22Rv1 (cell line): ENCODE measurements around the gene GRIN3A.

Experiments
- H3K27ac ChIP-seq: fragments of 450-650 bp; 2 replicates; pipeline ENCODE4 v1.5.1; 2017
- ZFX ChIP-seq: fragments of 450-650 bp; IDR thresholded peaks from 2 replicates; pipeline ENCODE4 v1.6.1; 2017; ENCODE audit warnings: antibody characterized with exemption, borderline replicate concordance
- TF ChIP-seq, protein P1 (sequence below): fragments of 450-650 bp; IDR thresholded peaks from 2 replicates; pipeline ENCODE4 v1.5.1; 2017; ENCODE audit warnings: mild to moderate bottlenecking

Gene GRIN3A

DNA sequence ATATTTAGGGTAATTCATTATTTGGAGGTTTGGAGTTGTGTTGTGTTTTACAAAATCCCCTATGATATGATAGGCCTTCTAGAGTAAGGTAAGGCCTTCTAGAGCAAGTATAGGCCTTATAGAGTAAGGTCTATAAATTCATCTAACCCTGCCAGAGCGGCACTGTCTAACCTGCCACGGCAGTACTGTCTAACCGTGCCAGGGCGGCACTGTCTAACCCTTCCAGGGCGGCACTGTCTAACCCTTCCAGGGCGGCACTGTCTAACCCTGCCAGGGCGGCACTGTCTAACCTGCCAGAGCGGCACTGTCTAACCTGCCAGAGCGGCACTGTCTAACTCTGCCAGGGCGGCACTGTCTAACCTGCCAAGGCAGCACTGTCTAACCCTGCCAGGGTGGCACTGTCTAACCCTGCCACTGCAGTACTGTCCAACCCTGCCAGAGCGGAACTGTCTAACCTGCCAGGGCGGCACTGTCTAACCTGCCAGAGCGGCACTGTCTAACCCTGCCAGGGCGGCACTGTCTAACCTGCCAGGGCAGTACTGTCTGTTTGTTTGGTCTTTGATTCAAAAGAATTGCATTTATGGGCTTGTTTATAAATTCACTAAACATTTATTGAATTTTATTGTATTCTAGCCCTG lies 195.2 kb downstream of the GRIN3A start:
- TF ChIP-seq, protein P1, sequence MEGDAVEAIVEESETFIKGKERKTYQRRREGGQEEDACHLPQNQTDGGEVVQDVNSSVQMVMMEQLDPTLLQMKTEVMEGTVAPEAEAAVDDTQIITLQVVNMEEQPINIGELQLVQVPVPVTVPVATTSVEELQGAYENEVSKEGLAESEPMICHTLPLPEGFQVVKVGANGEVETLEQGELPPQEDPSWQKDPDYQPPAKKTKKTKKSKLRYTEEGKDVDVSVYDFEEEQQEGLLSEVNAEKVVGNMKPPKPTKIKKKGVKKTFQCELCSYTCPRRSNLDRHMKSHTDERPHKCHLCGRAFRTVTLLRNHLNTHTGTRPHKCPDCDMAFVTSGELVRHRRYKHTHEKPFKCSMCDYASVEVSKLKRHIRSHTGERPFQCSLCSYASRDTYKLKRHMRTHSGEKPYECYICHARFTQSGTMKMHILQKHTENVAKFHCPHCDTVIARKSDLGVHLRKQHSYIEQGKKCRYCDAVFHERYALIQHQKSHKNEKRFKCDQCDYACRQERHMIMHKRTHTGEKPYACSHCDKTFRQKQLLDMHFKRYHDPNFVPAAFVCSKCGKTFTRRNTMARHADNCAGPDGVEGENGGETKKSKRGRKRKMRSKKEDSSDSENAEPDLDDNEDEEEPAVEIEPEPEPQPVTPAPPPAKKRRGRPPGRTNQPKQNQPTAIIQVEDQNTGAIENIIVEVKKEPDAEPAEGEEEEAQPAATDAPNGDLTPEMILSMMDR: no peak
- H3K27ac ChIP-seq: no peak overlapping the region

DNA sequence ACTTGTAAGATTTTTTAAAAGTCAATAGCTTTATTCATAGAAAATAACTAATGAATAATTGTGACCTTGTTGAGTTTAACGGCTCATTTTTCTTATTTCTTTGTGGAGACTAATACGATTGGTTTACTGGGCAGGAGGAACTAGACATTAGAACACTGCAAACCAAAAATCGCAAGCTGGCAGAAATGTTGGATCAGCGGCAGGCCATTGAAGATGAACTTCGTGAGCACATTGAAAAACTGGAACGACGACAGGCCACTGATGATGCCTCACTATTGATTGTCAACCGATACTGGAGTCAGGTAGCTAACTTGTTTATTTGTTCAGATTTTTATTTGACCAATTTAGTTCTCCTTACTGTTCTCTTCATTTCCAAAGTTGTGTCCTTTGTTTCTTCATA lies 198.4 kb downstream of the GRIN3A start:
- H3K27ac ChIP-seq: no peak overlapping the region
- TF ChIP-seq, protein P1: no peak
- no peak for TF ChIP-seq ZFX

DNA sequence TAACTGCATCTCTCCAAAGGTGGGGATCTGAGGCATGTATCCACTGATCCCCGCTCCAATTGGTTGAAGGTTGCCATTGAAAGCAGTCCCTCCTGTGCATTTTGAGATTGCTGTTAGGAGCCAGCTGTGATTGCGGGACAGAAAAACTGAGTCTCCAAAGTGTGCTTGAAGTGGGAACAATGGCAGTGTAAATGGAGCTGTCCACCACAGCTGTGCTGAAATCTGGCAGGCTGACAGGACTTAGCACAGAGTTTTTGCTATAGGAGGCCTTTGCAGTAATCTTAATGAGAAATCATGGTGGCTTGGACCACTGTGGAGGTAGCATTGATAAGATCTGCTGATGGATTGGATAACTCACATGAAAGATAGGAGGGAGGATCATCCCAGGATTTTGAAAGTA lies 201.5 kb downstream of the GRIN3A start:
- TF ChIP-seq, protein P1: no peak
- no peak for TF ChIP-seq ZFX
- H3K27ac ChIP-seq: no peak overlapping the region

DNA sequence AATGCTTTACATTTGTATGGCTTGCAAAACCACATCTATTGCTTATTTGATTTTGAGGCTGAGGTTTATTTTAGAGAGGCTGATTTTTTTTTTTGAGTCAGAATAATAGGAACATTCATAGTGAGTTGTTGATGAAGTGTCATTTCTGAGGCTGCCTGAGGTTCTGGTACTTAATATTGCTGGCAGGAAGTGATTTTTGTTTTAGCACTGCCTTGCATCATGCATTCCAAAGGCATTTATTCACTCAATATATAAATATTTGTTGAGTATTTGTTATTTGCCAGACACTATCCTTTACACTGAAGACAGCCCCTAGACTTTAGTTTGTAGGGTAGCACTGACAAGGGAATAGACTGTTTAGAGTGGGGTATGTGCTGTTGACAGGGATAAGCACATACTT lies 202.1 kb downstream of the GRIN3A start:
- H3K27ac ChIP-seq: no peak overlapping the region
- TF ChIP-seq, protein P1: no peak
- TF ChIP-seq ZFX: no peak

DNA sequence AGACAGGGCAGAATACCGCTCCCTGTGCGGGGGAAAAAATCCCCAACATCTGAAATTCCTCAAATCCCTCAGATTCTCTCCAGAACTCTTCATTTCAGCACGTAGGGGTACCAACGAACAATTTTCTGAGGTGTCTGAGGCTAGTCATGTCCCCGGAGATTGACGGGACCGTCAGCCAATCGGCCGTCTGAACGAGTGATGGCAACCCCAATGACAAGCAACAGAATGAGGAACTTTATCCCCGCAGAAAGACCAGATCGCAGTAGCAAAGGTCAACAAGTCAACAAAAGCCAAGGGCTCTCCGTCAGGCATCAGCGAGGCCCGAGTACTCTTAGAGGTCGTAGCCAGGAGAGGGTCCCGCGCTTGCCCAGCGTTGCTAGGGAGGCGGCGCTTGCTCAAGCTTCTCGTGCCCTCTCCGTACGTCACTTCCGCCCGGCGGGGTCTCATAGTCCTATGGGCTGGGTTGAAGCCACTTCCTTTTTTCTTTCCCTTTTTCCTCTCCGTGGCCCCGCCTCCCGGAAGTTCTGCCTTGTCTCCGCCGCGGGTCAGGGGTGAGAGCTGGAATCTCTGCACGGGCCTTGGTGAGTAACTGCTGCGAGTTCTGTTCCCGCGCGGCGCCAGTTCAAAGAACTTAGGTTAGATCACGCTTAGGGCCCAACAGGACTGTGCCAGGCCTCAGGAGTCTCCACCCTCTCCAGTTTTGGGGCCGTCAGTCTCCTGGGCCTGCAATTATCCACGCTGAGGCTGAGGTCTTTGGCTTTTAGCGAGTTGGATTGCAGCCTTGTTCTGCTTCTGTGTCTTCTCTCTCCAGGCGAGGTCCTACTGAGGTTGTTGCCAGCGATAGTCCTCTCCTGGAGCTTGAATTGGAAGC lies 204.9 kb downstream of the GRIN3A start, which contains the start of gene RNF20:
TSS of gene RNF20 (plus strand) at position 520 of the 871 bp plus-strand sequence. CDS start 1,571 bp downstream, outside the sequence.
- TF ChIP-seq ZFX: no peak
- peak within 1 kb of the TSS; percentile 90 for H3K27ac ChIP-seq

DNA sequence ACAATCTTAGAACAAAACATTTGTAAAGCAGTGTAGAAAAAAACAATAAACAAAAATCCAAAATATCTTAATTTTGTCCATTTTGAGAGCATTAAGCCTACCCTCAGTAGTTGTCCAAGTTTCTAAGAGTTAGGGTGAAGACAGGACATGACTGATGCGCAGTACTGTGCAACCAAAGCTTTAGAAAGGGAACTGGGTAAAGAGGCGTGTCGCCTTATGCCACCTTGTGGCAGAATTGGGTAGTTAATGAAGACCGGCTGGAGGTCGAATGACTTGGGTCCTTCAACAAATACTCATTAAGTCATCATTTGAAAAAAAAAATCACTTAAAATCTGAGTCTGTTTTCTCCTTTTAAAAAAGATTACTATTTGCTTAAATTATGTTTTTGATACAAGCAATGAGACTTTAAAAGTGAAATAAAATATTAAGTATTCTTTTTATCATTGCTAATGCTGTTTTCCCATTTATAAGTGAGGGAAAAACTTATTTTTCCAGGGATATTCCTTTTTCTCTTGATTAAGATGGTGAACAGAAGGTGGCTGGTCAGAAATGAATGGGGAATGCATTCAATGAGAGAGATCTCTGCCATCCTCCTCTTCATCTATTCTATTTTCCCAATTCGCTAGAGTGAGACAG lies 208.3 kb downstream of the GRIN3A start:
- no peak overlapping the region for H3K27ac ChIP-seq
- TF ChIP-seq, protein P1: peak; percentile 92
- no peak for TF ChIP-seq ZFX

DNA sequence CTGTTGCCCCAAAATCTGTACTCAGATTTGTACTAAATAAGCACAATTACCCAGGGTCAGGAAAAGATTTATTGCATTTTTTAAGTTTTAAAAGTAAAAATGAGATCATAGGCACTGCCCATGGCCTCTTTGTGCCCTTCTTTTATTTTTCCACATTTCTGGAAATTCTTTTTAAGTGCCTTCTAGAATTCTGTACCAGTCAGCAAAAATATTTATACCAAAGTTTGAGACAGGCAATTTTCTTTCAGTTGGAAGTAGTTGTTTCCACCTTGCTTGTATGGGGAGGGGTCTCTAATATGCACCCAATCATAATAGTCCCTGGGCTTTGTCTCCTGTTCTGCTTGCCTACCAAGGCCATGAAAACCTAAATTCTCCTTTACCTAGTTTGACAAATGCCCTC lies 210.4 kb downstream of the GRIN3A start:
- TF ChIP-seq ZFX: no peak
- TF ChIP-seq, protein P1: no peak
- no peak overlapping the region for H3K27ac ChIP-seq
